GM06990 (cell line): ENCODE results near the gene TRPV3.
A peak's percentile ranks its signal among the peaks of the same experiment; 100 is the strongest.

Source experiments
- DNase-seq: peaks from one replicate; pipeline ENCODE4 v3.0.0-alpha.2; 2011; ENCODE audit not compliant: insufficient read length; ENCODE audit errors: extremely low read depth
- H3K27me3 ChIP-seq: replicated peaks from 2 replicates; pipeline ENCODE4 v1.6.0; 2011; ENCODE audit warnings: low read length; ENCODE audit not compliant: control insufficient read depth, insufficient read depth
- H3K36me3 ChIP-seq: 2 replicates; pipeline ENCODE4 v1.5.1; 2011; ENCODE audit warnings: low read length; ENCODE audit not compliant: control insufficient read depth, insufficient read depth
- H3K4me3 ChIP-seq: replicated peaks from 2 replicates; pipeline ENCODE4 v1.5.1; 2011; ENCODE audit warnings: low read depth, mild to moderate bottlenecking, control low read depth, low read length
- TF ChIP-seq, protein P1 (sequence below): IDR thresholded peaks from 2 replicates; pipeline ENCODE4 v1.5.1; 2011; ENCODE audit warnings: low read length, control low read depth, mild to moderate bottlenecking, inconsistent platforms; ENCODE audit not compliant: insufficient read depth, poor library complexity, severe bottlenecking

The TRPV3 gene

DNA sequence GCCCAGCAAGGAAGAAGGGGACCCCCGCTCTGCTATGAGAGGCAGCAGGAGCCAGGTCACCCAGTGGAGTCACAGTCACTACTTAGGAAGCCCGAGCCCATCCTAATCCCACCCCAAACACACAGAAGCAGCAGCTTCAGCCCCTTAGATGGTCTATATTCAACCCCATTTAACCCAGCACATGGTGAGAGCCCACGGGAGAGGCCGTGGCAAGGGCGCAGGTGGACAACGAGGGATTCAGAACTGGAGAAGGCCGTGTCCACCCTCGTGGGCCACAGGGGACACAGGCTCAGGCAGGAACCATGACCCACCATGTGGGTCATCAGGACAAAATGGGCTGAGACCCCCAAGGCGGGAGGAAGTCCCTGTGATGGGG lies 1.6 kb upstream of the TRPV3 start:
- no peak for DNase-seq
- Histone ChIP-seq H3K36me3 (peaks cover under 1% of the 10 kb centered on the region; the same call in 1 of the 2 replicates), H3K4me3 (peak overlapping the region; percentile 41), H3K27me3 (no peaks in the 10 kb centered on the region)
- TF ChIP-seq, protein P1, sequence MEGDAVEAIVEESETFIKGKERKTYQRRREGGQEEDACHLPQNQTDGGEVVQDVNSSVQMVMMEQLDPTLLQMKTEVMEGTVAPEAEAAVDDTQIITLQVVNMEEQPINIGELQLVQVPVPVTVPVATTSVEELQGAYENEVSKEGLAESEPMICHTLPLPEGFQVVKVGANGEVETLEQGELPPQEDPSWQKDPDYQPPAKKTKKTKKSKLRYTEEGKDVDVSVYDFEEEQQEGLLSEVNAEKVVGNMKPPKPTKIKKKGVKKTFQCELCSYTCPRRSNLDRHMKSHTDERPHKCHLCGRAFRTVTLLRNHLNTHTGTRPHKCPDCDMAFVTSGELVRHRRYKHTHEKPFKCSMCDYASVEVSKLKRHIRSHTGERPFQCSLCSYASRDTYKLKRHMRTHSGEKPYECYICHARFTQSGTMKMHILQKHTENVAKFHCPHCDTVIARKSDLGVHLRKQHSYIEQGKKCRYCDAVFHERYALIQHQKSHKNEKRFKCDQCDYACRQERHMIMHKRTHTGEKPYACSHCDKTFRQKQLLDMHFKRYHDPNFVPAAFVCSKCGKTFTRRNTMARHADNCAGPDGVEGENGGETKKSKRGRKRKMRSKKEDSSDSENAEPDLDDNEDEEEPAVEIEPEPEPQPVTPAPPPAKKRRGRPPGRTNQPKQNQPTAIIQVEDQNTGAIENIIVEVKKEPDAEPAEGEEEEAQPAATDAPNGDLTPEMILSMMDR = no peak

DNA sequence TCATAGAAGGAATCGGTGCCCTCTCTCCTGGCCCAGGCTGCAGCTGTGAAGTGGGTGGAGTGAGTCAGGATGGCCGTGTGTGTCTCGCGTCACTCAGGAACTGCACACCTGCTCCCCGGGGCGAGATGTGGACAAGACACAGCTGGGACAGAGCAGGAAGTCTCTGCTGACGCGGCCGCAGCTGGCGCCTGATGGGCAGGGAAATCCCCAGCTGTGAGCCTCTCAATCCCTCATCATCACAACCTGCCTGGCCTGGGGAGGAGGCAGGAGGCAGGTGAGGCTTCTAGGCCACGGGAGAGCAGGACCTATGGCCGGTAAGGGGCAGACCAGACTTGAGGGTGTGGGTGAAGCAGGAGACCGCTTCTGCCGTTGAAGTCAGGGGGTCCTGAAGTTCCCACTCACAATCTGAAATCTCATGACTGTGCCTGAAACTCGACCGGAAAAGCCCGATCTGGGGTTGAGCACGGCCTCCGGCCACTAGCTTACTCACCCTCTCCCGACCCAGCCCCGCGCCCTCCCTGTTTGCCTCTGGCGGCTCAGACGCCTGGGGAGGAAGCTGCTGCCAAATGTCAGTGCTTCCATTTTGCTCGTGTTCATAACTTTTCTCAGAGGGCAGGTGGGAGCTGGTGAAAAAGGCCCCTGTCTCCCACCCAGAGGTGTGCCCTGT lies 1.1 kb upstream of the TRPV3 start:
- H3K27me3 ChIP-seq = no peaks in the 10 kb centered on the region
- peak; percentile 92 for DNase-seq
- peak overlapping the region; percentile 41 for H3K4me3 ChIP-seq
- peaks cover 4% of the 10 kb centered on the region for H3K36me3 ChIP-seq
- TF ChIP-seq, protein P1 = no peak

DNA sequence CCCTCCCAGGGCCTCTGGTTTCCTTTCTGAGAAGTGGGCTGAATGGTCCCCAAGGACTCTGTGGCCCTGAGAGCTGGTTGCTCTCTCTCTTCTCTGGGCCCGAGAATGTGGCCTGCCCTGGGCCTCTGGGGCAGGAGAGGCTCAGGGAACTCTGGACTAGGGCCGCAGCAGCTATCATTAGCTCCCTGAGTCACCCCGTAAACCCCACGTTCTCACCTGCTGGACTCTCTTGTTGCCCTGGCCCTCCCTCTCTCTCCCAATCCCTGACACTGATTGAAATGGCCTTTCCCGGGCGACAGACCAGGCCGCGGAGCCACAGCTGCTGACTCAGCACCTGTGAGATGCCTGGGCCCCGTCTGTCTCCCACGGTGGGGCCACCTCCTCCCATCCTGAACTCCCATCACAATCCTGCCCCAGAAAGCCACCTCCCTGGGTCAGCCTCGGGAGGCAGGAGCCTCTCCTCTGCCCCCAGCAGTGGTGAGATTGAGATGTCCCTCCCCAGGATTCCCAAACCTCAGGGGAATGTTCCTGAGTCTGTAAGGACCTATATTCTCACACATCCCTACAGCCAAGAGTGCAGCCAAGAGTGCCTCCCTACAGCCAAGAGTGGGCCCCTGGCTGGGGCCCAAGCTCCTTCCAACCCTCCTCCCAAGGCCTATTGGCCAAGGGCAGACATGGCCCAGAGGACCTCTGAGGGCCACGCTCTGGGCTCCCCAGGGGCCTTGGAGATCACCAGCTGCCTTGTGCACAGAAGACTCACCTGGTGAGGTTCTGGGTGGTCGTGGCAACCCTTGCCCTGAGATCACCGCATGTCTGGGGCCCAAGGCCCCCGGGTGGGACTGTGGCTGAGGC lies 470 bp downstream of the TRPV3 start:
- Histone ChIP-seq H3K4me3 (peak overlapping the region; percentile 58), H3K36me3 (peaks cover 4% of the 10 kb centered on the region), H3K27me3 (no peaks in the 10 kb centered on the region)
- no peak for DNase-seq
- TF ChIP-seq, protein P1 = no peak

DNA sequence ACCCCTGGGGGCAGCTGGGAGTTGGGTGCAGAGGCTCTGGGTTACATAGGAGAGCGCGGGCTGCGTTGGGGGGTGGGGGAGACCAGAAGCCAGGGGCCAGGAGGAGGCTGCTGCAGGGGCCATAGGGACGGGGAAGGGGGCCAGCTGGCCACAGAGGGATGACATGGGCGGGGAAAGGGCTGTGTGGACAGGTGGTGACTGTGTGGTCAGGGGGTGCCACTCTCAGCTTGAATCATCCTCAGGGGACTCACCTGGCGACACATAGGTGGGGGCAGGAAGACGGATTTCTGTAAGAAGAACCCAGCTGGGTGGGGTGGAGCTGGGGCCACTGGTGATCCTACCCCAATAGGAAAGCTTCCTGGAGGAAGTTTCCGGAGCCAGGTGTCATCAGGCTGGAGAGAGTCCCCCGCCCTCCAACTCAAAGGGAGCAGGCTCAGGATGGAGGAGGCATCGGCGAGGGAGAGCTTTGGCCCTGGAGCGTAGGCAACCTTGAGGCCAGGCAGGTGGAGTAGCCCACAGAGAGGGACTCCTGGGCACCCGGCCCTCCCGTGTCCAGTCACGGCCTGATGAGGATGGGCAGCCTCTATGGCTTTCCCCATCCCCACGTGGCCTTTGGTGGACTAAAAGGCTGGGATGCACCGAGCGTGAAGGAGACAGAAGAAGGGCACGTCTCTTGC lies 1.2 kb downstream of the TRPV3 start:
- Histone ChIP-seq H3K4me3 (peak overlapping the region; percentile 58), H3K36me3 (peaks cover 4% of the 10 kb centered on the region), H3K27me3 (no peaks in the 10 kb centered on the region)
- TF ChIP-seq, protein P1 = no peak
- no peak for DNase-seq

DNA sequence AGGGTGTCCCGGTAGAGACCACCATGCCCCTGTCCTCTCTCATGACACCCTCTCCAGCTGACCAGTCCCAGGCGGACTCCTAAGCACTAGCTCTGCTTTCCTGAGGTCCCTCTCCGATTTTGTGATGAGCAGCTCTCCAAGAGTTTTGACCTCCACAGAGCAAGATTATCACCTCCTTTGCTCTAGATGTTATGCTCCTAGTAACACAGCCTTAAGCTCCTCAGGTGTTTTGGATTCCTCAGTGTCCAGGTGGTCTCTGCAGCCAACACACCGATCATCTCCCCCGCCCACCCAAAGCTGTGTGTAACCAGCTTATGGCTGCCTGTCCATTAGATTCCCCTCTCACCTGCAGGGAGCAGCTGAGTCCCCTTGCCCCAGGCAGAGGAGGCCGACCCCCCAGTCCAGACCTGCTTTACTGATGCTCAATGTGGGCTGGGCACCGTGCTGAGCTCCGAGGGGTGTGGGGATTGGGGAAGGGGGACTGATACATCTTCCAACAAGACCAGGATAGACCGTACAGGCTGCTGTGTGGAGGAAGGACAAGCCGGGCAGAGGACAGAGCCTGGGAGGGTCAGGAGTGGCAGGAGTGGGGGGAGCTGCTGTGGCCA lies 2.3 kb downstream of the TRPV3 start:
- no peak overlapping the region for H3K4me3 ChIP-seq
- H3K27me3 ChIP-seq = no peaks in the 10 kb centered on the region
- no peak for DNase-seq
- TF ChIP-seq, protein P1 = no peak
- H3K36me3 ChIP-seq = peaks cover 4% of the 10 kb centered on the region
